K562 (cell line): ENCODE results near the gene HLA-DOA. TPM values are rescaled to one million over a fixed set of nuclear protein-coding genes. Genes with fewer than 3 reads are reported as not detected.

Experiments
- ETS1 ChIP-seq: conservative IDR thresholded peaks from 2 replicates; pipeline ENCODE4 v1.6.1; 2011; ENCODE audit warnings: low read depth, mild to moderate bottlenecking, low read length; ENCODE audit not compliant: control insufficient read depth
- FOXM1 ChIP-seq, 2 experiments: fragments of 450-650 bp in 1 of 2; sonication (generic) in 1 of 2; formaldehyde crosslinking in 1 of 2; IDR thresholded peaks; 2 replicates each; pipeline versions ENCODE4 v1.6.1 to v1.9.0; 2017 to 2022; ENCODE audit warnings: low read depth in 2 of 2, mild to moderate bottlenecking in 2 of 2, missing genetic modification reagents in 1 of 2, moderate library complexity in 1 of 2
- HOMEZ ChIP-seq: fragments of 250-450 bp; sonication (Bioruptor Pico); IDR thresholded peaks from 2 replicates; pipeline ENCODE4 v1.4.0; 2020; ENCODE audit warnings: mild to moderate bottlenecking, moderate library complexity
- MAZ ChIP-seq, 2 experiments: fragments of 450-650 bp in 1 of 2; sonication (generic) in 1 of 2; formaldehyde crosslinking; IDR thresholded peaks in 1 of 2; conservative IDR thresholded peaks in 1 of 2; 2 replicates each; pipeline versions ENCODE4 v1.4.0 to v1.5.0; 2020; ENCODE audit warnings: mild to moderate bottlenecking in 1 of 2, missing genetic modification reagents in 1 of 2
- NR2C2 ChIP-seq, 2 experiments: fragments of 200-800 bp in 1 of 2; sonication (Bioruptor generic) in 1 of 2; sonication (generic) in 1 of 2; formaldehyde crosslinking in 1 of 2; IDR thresholded peaks; 2 replicates each; pipeline versions ENCODE4 v1.6.1 to v1.8.0; 2016 to 2022; ENCODE audit warnings: mild to moderate bottlenecking in 1 of 2, missing compliant biosample characterization in 1 of 2, missing genetic modification characterization in 1 of 2, missing genetic modification reagents in 1 of 2
- SNAPC5 ChIP-seq: fragments of 250-450 bp; sonication (Bioruptor Pico); IDR thresholded peaks from 2 replicates; pipeline ENCODE4 v1.8.0; 2021; ENCODE audit warnings: moderate library complexity, mild to moderate bottlenecking, inconsistent platforms
- TEAD4 ChIP-seq, 2 experiments: sonication (generic) in 1 of 2; formaldehyde crosslinking in 1 of 2; IDR thresholded peaks; 2 replicates each; pipeline versions ENCODE4 v1.6.1 to v1.8.0; 2012 to 2022; ENCODE audit warnings: borderline replicate concordance in 1 of 2, inconsistent platforms in 1 of 2, low read length in 1 of 2, mild to moderate bottlenecking in 1 of 2, missing genetic modification reagents in 1 of 2
- ZC3H4 ChIP-seq: sonication (generic); formaldehyde crosslinking; IDR thresholded peaks from 2 replicates; pipeline ENCODE4 v1.9.0; 2021; ENCODE audit warnings: missing genetic modification reagents, borderline replicate concordance
- ZC3H8 ChIP-seq: fragments of 450-650 bp; IDR thresholded peaks from 2 replicates; pipeline ENCODE4 v1.6.1; 2017
- ZFP91 ChIP-seq: sonication (generic); formaldehyde crosslinking; IDR thresholded peaks from 2 replicates; pipeline ENCODE4 v1.8.0; 2022; ENCODE audit warnings: mild to moderate bottlenecking, missing genetic modification reagents
- ZFPM2 ChIP-seq: fragments of 250-450 bp; sonication (Bioruptor Pico); IDR thresholded peaks from 2 replicates; pipeline ENCODE4 v1.5.1; 2022; ENCODE audit warnings: mild to moderate bottlenecking
- ZNF12 ChIP-seq: sonication (generic); formaldehyde crosslinking; IDR thresholded peaks from 2 replicates; pipeline ENCODE4 v1.4.0; 2020; ENCODE audit warnings: mild to moderate bottlenecking, missing genetic modification reagents
- ZNF143 ChIP-seq: sonication (generic); formaldehyde crosslinking; IDR thresholded peaks from 2 replicates; pipeline ENCODE4 v1.9.0; 2022; ENCODE audit warnings: mild to moderate bottlenecking, missing genetic modification reagents
- ZNF41 ChIP-seq: fragments of 250-450 bp; sonication (Bioruptor Pico); conservative IDR thresholded peaks from 2 replicates; pipeline ENCODE4 v1.4.0; 2020; ENCODE audit warnings: mild to moderate bottlenecking
- ZNF436 ChIP-seq: fragments of 250-450, 450-650 bp; sonication (Bioruptor Pico); formaldehyde crosslinking; IDR thresholded peaks from 2 replicates; pipeline ENCODE4 v1.7.0; 2020; ENCODE audit warnings: mild to moderate bottlenecking
- ZNF639 ChIP-seq, 2 experiments: fragments of 200-800 bp in 1 of 2; sonication (Bioruptor generic) in 1 of 2; sonication (generic) in 1 of 2; formaldehyde crosslinking in 1 of 2; IDR thresholded peaks in 1 of 2; conservative IDR thresholded peaks in 1 of 2; 2 replicates each; pipeline versions ENCODE4 v1.5.0 to v1.6.1; 2016 to 2020; ENCODE audit warnings: missing compliant biosample characterization in 1 of 2, missing genetic modification characterization in 1 of 2, missing genetic modification reagents in 1 of 2
- ZNF766 ChIP-seq: fragments of 200-800 bp; sonication (Bioruptor generic); conservative IDR thresholded peaks from 2 replicates; pipeline ENCODE4 v1.6.1; 2016; ENCODE audit warnings: missing genetic modification characterization, missing compliant biosample characterization
- ZNF830 ChIP-seq: fragments of 250-450 bp; sonication (Bioruptor Pico); IDR thresholded peaks from 2 replicates; pipeline ENCODE4 v1.5.0; 2021; ENCODE audit warnings: mild to moderate bottlenecking
- polyA plus RNA-seq, 8 experiments: library from polyadenylated mRNA; depleted of rRNA in 4 of 8; stranded (reverse) in 5 of 8; unstranded in 3 of 8; fragments of >200 nt; fragmentation: Nextera tagmentation in 2 of 8; fragmentation: Illumina TruSeq in 1 of 8; extraction: Ambion mirVana in 2 of 8; extraction: Trizol in 1 of 8; gene quantifications; 2 replicates each; pipeline versions ENCODE4 v1.2.1 to v1.2.3, GENCODE V29; 2011 to 2014; ENCODE audit warnings: inconsistent platforms in 1 of 8, missing spikeins in 1 of 8
- total RNA-seq, 7 experiments: library from RNA; depleted of rRNA in 6 of 7; stranded (reverse); fragments of >200 nt in 6 of 7; fragmentation: Illumina TruSeq in 2 of 7; extraction: Trizol in 2 of 7; gene quantifications; 2 replicates each; pipeline versions ENCODE4 v1.2.1 to v1.2.3, GENCODE V29; 2011 to 2021; ENCODE audit warnings: low replicate concordance in 1 of 7

Gene HLA-DOA
- total and polyA plus RNA-seq, 9 of the 15 experiments (the other 6 are each of a cell fraction or from before 2014, with no cell fraction given) = 0.07 TPM; not detected in 8

GRCh38 chr6:32972353-32973143 lies 36.8 kb downstream of the HLA-DOA start (continued):
- TF ChIP-seq ZC3H4 (peak; percentile 98), ZNF830 (CRISPR knock-in tag) (peak; percentile 65; the same call in 1 of the 2 replicates), NR2C2 (CRISPR knock-in tag; IDR thresholded peaks at IDR 0.05) (peak; percentile 39; the same call in 1 of the 2 replicates), NR2C2 (tag; IDR thresholded peaks at IDR 0.05) (no peak), ZNF41 (CRISPR knock-in tag) (no peak), SNAPC5 (CRISPR knock-in tag) (no peak), ZFP91 (CRISPR knock-in tag) (no peak), ZNF143 (0 out of 2 replicates have a peak, but pooled peaks have one; percentile 24), ZNF436 (CRISPR knock-in tag) (0 out of 2 replicates have a peak, but pooled peaks have one; percentile 1), ZNF12 (CRISPR knock-in tag) (peak; percentile 18; the same call in 1 of the 2 replicates), FOXM1 (IDR thresholded peaks at IDR 0.05; ENCODE audit: low read depth) (0 out of 2 replicates have a peak, but pooled peaks have one; percentile 11), FOXM1 (CRISPR knock-in tag; IDR thresholded peaks at IDR 0.05; ENCODE audit: low read depth) (no peak), ZNF766 (CRISPR knock-in tag) (no peak), TEAD4 (IDR thresholded peaks at IDR 0.05; ENCODE audit: low read length) (no peak; the same call in 1 of the 2 replicates), TEAD4 (CRISPR knock-in tag; IDR thresholded peaks at IDR 0.05; ENCODE audit: borderline replicate concordance) (no peak), ETS1 (no peak; the same call in 1 of the 2 replicates), ZNF639 (CRISPR knock-in tag; conservative IDR thresholded peaks at IDR 0.05 in 1 of 2, IDR thresholded peaks at IDR 0.05 in 1 of 2) (no peak), MAZ (CRISPR knock-in tag; conservative IDR thresholded peaks at IDR 0.05 in 1 of 2, IDR thresholded peaks at IDR 0.05 in 1 of 2) (no peak), ZFPM2 (no peak), ZC3H8 (no peak), HOMEZ (CRISPR knock-in tag) (0 out of 2 replicates have a peak, but pooled peaks have one; percentile 38)
